Smooth muscle cell of the brain vasculature (primary cell): ENCODE measurements around the gene MAP7D1.
"Not testable (repeated sequence)": the region's sequence is repeated elsewhere in the genome, so short reads cannot be mapped to it uniquely, and the experiment has no call there.

Experiments
- DNase-seq: peaks from one replicate; pipeline ENCODE4 v3.0.0-alpha.2; 2012; ENCODE audit warnings: low read depth, low spot score

MAP7D1 gene

DNA sequence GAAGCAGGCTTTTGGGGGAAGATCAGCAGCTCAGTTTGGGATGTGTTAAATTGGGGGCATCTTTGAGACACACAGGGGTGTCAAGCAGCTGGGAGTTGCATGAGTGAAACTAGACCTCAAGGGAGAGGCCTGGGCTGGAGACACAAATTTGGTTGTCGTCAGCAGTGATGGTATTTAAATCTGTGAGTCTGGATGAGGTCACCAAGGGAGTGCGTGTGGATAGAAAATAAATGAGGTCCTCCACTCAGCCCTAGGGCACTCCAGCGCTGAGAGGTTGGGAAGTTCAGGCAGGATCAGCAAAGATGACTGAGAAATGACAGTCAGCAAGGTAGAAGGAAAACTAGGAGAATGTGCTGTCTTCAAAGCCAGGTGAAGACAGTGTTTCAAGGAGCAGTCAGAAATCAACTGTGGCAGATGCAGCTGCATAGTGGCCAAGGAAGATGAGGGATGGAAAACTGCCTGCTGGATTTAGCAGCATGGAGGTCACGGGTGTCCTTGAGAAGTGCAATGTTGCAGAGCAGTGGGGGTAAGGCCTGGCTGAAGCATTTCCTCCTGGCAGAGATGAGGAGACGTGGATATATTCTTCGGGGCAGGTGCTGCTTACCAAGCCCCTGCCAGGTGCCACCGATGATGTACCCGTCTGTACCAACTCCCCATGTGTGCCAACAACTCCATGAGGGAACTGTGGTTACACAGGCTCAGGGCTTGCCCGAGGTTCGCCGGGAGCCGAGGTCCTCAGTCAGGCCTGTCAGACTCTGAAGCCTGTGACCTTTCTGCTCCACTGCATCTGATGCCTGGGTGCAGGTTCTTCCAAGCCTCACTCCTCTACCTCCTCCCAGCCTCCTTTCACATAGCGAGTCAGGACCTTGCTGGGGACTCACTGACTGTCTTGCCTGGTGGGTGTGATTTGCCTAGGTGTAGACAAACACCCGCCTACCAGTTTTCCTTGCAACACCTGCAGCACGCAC, 11.3 kb downstream of the MAP7D1 start:
- DNase-seq: no peak

DNA sequence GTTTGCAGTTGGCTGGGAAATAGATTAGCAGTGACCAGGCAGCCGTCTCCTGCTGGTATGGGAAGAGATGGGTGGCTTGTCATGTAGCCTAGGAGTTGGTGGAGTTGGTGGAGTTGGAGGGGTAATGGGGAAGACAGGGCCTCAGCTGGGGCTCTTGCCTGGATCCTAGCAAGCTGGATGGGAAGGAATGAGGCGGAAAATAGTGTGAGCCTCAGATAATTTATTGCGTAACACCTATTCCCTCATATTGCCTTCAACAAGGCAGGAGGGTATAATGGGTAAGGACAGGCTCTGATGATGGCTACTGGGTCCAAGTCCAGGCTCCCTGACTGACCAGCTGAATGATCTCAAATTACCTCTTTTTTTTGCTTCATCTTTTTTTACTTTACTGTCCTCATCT, 12.6 kb downstream of the MAP7D1 start:
- no peak for DNase-seq

DNA sequence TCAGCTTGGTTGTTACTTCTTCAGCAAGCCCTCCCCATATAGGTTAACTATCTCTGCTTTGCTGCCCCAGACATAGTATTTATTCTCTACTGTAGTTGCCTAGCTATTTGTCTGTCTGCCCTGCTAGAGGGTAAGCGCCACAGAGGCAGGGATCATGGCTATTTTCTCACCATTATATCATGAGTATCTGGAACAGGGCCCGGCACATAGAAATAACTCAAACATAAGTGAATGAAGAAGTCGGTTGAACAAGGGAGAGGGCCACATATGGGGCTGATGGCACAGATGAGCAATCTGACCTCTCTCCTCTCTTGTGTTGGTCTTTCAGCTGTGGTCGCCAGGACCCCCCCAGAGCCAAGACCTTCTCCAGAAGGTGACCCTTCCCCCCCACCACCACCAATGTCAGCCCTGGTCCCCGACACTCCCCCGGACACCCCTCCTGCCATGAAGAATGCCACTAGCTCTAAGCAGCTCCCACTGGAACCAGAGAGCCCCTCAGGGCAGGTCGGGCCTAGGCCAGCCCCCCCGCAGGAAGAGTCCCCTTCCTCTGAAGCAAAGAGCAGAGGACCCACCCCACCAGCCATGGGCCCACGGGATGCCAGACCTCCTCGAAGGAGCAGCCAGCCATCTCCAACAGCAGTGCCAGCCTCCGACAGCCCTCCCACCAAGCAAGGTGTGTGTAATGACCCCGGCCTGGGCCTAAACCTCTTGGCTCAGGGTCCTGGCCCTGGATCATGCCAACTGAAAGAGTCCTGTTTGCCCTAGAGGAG, 14.9 kb downstream of the MAP7D1 start:
- no peak for DNase-seq

DNA sequence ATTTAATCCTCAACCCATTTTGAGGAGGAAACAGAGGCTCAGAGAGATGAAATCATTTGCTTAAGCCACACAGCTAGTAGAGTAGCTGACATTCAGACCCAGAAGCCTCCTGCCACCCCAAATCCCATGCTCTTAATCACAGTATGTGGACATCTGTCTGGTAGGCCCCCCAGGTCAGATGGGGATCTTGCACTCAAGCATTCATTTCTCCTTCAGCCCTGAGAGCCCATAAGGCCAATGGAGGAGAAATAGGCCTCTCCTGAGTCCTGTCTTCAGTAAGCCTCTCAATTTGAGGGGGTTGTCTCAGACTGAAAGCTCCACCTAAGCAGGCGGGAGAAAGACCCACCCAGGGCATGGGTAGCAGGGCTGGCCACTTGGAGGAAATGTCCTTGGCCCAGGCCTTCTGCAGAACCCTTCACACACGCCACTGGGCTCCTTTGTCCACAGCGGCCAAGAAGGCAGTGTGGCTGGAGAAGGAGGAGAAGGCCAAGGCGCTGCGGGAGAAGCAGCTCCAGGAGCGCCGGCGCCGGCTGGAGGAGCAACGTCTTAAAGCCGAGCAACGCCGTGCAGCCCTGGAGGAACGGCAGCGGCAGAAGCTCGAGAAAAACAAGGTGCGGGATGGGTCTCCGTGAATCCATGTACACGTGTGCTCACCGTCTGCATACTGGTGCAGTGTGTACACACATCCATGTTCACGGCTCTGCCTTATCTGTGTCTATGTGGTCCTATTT, 16.2 kb downstream of the MAP7D1 start:
- no peak for DNase-seq

DNA sequence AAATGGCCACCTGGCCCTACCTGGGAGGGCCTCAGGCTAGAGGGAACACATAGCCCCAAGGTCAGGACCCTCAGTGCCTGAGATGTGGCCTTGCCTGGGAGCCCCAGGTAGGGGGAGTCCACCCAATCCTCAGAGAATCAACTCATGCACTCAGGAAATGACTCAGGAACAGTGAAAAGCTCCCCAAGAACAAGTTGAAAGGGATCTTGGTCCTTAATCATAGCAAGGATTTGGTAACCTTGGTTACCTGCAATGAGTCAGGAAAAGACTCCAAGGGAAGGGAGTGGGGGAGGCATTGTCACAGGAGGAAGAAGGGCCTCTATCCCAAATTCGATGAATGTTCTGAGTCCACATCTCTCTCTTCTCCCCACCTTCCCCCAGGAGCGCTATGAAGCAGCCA, 17.0 kb downstream of the MAP7D1 start:
- no peak for DNase-seq

DNA sequence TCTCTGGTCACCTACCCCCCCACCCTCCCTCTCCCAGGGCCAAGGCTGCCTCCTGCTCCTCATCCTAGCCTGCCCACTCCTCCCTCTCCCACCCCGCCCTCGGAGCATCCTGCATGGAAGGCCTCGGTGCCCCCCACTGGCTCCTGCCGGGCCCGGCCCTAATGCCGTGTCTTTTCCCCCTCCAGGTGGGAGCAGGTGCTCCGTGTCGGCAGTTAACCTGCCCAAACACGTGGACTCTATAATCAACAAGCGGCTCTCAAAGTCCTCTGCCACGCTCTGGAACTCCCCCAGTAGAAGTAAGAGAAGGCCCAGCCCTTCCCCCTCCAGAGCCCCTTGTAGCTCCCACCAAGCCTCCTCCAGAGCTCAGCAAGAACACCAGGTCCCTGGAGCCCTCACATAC, 18.8 kb downstream of the MAP7D1 start:
- DNase-seq: no peak

DNA sequence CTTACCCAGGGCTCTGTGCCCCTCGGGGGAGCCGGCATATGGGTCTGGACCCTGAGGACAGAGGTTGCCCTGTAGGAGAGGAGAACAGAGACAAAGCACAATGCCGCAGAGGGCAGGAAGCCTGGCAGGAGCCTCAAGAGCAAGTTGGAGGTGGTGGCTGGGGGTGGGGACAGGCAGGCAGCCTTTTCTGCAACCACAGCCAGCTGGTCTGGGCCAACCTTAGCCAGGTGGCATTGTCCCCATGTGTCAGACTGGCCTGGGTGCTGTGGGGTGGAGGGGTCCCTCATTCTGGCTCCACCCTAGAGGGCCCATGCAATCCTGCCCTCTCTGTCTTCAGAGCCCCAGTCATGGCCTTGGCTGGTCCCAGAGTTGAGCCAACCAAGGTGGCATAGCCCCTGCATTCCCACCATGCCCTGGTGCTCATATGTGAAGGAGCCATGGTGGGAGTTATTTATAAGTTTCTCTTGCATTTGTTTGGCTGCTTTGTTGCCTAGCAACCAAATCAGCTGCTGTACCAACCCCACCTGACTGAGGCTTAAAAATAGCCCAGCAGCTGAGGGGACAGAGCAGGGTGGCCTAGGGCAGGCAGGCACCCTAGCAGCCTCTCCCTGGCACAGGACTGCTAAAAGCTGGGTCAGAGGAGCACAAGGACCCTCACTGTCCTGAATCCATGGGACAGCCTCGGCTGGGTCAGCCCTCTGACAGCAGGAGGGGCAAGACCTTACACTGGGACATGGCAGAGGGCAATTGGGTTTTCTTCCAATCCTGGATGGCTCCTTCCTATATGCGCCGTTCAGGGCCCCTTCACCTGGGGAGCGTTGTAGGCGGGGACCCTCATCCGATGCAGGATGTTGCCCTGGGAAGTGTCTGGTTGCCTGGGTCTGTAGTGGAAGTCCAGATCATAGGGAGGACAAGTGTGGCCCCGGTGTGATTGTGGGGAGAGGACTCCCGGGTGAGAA, 19.5 kb downstream of the MAP7D1 start:
- DNase-seq: no peak

DNA sequence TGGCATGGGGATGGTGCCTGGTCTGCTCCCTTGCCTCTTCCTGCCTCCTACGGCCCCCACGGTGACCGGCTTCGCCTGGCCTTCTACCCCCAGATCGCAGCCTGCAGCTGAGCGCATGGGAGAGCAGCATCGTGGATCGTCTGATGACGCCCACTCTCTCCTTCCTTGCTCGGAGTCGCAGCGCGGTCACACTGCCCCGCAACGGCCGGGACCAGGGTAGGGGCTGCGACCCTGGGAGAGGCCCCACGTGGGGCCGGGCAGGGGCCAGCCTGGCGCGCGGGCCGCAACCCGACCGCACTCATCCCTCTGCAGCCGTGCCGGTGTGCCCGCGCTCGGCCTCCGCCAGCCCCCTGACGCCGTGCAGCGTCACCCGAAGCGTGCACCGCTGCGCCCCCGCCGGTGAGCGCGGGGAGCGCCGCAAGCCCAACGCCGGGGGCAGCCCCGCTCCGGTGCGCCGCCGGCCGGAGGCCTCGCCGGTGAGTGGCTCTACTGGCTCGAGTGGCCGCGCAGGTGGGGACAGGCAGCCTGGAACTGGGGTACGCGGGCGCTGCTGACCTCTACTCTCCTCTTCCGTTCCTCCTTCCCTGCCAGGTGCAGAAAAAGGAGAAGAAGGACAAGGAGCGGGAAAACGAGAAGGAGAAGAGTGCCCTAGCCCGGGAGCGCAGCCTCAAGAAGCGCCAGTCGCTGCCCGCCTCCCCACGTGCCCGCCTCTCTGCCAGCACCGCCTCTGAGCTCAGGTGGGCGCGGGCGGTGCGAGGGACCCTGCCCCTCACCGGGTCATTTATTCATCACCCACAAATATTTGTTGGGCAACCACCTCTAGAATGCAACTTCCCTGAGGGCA, 20.4 kb downstream of the MAP7D1 start:
- DNase-seq: no peak

DNA sequence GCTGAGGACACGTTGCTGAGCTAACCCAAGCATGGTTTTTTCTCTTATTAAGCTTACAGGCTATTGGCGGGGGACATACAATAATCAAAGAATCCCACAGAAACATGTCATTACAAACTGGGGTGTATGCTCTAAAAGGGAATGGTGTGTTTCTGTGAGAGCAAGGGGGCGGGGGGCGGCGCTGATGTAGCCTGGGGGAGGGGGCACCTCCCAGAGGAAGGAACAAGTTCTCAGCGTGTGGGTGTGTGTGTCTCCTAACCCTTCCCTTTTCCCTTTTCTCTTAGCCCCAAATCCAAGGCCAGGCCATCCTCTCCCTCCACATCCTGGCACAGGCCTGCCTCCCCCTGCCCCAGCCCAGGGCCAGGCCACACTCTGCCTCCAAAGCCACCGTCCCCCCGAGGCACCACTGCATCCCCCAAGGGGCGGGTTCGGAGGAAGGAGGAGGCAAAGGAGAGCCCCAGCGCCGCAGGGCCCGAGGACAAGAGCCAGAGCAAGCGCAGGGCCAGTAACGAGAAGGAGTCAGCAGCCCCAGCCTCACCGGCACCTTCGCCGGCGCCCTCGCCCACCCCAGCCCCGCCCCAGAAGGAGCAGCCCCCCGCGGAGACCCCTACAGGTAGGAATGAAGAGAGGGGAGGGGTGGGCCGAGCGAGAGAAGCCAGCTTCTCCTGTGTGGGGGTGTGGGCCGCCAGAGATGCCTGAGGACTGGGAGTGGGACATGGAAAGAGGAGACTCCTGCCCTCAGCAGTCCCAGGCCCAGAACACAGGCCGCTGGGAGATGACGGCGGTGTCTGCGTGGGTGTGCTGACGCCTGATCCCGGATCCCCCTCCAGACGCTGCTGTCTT, 21.9 kb downstream of the MAP7D1 start:
- no peak for DNase-seq

DNA sequence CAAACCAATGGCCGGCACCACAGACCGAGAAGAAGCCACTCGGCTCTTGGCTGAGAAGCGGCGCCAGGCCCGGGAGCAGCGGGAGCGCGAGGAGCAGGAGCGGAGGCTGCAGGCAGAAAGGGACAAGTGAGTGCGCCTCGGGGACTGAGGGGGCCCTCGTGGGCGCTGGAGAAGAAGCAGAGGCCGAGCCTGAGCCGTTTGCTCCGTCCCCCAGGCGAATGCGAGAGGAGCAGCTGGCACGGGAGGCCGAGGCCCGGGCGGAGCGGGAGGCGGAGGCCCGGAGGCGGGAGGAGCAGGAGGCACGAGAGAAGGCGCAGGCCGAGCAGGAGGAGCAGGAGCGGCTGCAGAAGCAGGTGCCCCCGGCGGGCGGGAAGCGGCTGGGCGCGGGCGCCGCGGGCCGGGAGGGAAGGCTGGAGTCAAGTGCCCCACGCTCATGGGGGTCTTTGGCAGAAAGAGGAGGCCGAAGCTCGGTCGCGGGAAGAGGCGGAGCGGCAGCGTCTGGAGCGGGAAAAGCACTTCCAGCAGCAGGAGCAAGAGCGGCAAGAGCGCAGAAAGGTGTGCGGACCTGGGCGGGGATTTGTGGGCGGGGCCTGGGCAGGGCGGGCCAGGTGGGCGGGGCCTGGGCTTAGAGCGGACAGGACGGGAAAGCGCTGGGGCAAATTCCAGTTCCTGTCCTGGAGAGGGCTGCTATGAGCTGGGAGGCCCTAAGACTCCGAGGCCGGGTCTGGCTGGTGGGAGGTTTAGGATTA, 22.7 kb downstream of the MAP7D1 start:
- no peak for DNase-seq

DNA sequence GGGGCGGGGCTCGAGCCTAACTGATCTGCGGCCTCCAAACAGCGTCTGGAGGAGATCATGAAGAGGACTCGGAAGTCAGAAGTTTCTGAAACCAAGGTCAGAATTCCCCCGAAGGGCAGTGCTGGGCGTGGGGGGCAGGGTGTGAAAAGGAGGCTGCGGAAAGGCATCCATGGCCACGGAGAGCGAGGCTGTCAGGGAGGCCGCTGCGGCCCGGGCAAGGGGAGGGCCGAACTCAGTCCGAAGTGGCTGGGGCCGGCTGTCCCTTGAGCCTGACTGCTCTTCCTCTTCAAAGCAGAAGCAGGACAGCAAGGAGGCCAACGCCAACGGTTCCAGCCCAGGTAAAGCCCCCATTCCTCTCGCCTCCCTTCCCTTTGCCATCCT, 23.2 kb downstream of the MAP7D1 start:
- DNase-seq: no peak

DNA sequence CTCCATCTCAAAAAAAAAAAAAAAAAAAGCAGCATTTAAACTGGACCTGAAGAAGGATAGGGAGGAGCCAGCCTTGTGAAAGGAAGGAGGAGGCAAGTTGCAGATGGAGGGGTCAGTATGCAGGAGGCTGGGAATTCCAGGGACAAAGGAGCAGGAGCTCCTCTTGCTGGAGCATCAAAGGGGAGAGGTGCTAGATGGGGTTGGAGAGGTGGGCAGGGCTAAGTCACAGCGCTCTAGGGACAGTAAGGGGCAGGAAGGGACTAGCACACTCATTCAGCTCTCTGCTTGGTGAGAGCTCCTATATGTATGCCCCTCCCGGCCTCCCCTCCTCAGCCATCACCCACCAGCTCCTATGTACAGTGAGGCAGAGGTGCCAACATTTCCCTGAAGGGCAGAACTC, 26.8 kb downstream of the MAP7D1 start:
- DNase-seq: no peak

DNA sequence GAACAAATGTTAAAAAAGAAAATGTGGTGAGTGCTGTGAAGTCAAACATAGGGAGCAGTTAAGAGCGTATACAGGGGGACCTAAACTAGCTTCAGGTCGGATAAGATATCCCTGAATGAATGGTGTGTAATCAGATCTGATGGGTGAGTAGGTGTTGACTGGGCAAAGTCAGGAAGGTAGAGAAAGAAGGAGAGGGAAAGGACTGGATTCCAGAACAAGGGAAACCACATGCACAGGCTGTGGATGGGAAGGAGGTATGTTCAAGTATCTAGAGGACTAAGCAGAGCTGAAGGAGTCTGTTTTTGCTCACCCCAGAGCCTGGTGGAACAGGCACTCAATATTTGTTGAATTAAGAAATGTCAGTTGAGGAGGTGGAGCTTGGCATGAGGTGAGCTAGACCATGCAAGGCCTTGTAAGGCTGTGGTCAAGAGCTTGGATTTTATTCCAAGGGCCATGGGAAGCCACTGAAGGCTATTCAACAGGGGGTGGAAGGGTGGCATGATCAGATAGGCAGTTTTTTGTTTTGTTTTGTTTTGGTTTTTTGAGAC, 27.4 kb downstream of the MAP7D1 start:
- no peak for DNase-seq

DNA sequence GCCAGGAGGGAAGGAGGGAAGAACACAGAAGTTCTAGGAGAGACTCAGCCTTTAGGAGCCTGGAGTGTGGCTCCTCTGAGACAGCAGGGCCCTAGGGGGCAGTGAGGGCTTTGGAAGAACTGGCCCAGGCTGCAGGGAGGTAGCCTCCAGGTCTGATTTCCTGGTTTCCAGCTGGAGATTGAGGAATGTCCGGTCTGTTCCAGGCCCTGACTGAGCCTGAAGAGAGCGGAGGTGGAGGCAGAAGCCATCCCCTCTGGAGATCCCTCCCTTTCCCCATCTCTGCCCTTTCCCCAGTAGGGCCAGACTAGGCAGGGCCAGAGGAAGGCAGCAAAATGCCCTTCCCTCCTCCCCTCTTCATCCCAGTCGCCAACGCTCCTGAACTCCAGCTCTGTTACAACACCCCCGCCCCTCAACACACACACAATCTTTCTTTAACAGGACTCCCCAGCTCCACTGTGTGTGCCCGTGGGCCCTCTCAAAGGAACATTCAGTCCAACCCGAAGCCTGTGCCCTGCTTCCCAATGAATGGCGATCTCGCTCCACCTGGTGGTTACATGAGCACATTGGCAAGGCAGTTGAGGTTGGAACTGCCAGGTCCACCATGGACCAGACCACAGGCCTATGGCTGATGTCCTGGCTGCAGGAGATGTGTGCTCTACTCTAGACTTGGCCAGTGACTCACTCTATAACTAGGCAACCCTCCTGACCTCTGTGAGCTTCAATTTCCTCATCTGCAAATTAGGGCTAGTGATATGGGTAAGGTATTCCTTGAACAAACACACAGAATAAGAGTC, 32.0 kb downstream of the MAP7D1 start:
- DNase-seq: peak; percentile 77

DNA sequence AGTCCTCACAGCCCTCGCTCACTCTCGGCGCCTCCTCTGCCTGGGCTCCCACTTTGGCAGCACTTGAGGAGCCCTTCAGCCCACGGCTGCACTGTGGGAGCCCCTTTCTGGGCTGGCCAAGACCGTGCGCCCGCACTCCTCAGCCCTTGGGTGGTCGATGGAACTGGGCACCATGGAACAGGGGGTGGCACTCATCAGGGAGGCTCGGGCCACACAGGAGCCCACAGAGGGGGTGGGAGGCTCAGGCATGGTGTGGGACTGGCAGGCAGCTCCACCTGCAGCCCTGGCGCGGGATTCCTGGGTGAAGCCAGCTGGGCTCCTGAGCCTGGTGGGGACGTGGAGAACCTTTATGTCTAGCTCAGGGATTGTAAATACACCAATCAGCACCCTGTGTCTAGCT, 40.8 kb downstream of the MAP7D1 start:
- not testable (repeated sequence) for DNase-seq

DNA sequence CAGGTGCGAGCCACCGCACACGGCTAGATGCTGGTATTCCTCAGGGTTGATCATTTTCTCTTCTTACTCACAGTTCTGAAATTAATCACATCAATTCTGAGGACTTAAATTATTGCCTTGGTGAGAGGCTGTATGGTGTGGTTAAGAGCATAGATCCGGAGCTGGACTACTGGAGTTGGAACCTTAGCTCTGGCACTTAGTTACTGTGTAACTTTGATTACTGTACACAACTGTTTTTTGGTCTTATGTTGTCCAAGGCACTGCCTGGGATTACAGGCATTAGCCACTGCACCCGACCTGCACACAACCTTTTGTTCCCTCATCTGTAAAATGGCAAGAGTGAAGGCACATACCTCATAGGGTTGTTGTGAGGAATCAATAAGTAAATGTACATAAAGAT, 42.7 kb downstream of the MAP7D1 start:
- DNase-seq: no peak
